CD4-positive, alpha-beta T cell treated with Interferon alpha-2 for 1 hour (primary cell): ENCODE results near the gene BZW2.
"Not testable (repeated sequence)": the region's sequence is repeated elsewhere in the genome, so short reads cannot be mapped to it uniquely, and the experiment has no call there.

Experiments
- DNase-seq, 2 donors: peaks; one replicate each; pipeline ENCODE4 v3.0.0-alpha.2; 2020 to 2022

The BZW2 gene

DNA sequence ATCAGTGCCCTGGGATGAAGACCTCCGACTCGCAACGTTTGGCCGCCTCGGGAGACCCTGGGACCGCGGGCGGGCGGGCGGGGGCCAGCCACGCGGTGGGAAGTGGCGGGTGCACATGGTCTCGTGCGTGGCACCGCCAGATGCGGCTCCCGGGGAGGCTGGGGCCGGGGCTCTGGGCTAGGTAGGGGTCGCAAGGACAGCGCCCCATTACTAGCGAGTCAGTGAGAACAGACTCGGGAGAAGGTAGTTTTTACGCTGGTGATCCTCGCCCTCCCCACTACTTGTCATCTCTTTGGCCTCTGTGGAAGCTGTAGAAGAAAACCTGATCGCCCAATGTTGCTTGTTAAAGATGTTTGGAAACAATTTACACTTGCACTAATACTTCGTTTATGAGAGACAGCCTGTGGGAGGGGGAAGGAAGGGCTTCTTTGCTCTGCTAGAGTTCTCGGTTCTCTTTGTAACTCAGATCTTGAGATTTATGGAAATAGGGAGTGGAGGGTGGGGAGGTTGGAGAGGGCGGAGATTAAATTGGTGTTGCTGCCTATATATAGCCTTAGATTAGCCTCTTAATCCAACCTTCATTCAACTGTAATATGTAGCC, 591 bp downstream of the BZW2 start:
- no peak for DNase-seq

DNA sequence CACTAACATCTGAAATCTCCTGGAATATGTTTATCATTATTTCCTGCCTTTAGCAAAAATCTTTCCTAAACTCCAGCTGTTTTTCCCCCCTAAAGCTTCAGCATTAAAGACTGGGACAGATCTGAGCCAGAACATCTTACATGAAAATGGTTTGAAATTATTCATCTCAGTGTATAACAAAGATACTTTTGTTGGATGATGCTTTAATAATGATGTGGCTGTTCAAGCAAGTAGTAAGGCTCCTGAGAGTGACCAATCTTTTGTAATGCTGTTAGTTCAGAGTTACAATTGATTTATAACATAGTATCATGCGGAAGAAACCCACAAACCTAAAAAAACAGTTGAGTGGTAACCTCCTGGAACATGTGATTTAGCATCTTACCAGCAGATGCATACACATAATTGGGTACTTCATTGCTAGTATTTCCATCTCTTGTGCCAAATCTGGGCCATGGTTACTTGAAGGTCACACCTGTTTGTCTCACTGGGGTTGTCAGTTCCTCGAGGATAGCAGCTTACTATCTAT, 1.5 kb downstream of the BZW2 start:
- DNase-seq = peak in 1 of 2 donors; percentile 9

DNA sequence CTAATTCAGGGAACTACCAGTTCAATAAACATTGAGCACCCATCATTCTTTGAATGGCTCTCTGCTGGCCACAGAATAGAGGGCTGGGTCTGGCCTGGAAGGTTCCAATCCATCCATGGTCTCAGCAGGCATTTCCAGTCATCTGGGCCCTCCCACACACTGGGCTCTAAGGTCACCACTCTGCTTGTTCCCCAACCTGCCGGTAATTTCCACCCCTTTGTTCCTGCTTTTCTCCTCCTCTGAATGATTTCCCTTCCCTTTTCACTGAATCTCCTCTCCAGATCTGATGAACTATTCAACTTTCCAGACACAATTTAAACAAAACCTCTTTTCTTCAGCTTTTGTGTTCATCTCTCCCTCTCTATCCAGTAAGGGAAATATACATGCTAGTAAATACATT, 2.6 kb downstream of the BZW2 start:
- DNase-seq = no peak

DNA sequence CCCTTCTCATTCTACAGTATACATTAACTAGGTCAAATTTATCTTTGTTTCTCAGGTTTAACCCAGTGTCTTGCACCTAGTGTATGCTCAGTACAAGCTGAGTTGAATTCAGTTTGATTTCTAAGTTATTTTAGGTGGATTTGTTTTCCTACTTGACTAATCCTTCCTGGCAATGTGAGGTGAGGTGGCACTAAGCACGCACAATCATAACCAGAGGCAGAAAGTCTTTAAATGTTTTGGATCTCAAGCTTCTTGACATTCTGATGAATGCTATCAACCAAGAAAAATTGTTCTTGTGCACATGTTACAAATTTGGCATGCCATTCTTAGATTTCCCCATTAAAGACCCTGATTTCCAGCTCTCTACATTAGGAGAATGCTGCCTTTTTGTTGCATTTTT, 3.2 kb downstream of the BZW2 start:
- no peak for DNase-seq

DNA sequence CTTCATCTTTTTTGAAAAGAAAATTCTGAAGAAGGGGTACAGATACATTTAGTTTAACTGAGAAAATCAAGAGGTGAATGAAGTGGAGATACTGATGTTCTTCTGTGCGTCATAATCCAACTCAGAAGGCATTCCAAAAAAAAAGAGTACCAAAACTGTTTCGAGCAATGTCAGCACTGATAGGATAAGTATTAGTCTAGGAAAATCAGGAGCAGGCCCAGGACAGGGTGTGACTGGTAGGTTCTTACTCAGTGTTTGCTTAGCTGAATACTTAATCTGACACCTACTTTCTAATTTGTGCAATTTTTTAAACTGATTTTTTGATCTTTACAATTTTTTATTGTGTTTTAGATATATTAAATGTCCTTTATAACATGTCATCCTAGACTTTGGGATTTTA, 4.3 kb downstream of the BZW2 start:
- DNase-seq = no peak

DNA sequence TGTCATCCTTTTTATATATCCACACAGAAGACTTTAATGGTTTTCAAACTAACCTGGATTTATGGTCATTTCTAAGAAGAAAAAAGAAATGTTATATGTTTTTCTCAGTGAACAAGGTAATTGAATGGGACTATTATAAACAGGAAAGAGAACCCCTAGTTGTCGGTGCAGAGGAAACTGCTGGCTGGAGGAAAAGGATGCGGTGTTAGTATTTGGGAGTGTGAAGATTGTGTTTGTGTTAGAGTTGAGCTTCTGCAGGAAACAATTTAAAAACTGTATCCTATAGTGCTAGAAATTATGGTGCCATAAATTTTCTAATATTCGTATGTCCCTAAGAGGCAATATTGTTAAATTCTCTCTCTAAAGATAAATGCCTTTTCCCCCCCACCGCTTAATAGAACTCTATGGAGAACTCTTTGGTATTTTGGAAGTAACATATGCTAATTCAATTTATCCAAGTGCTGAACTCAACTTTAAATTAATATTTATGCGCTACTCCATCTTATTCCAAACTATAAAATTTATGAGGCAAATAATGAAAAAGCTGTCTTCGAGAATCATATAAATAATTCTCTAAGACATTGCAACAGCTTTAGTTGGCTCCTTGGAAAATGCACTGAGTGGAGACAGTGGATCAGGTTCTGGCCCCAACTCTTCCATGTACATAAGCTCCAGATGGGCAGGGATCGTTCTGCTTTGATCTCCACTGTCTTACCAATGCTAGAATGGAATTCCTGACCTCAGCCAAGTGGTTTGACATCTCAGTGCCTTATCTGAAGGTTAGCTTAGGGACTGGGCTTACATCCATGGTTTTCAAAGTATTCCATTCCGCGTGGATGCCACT, 5.6 kb downstream of the BZW2 start:
- DNase-seq = no peak

DNA sequence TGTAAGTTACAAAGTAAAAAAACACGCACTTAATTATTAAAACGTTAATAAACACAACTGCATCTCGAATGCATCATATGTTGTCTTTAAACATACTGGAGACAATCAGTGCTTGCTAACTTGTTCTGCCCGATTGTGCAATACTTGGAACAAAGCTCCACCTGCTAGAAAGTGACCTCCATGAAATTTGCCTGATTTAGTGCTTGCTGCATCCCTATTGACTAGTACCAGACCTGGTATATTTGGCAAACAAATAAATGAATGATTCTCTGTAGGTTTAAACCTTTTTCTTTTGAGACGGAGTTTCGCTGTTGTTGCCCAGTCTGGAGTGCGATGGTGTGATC, 6.2 kb downstream of the BZW2 start:
- DNase-seq = no peak

DNA sequence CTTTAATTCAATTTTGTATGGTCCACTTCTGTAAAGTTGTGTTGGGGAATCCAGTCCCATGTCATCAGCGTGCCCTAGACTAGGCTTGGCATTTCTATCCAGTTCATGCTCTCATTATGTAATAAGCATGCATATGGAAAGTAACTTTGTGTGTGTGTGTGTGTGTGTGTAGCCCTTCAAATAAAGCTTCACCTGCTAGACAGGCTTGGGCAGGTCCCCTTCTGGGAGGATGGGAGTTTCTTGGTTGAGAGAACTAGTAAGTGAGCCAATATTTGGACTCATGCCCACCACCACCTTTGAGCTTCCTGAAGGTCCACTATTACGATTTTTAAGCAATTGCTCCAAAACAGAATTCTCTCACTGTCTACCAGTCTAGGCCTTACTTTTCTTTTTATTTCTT, 6.9 kb downstream of the BZW2 start:
- DNase-seq = no peak

DNA sequence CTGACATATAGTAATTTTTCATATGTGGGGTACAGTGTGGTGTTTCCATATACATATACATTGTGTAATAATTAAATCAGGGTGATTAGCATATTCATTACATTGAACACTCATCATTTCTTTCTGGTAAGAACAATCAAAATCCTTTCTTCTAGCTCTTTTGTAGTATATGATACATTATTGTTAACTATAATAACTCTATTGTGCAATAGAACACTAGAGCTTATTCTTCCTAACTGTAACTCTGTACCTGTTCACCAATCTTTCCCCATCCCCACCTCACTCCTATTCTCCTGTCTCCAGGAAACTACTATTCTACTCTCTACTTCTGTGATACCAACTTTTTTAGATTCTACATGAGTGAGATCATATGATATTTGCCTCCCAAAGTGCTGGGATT, 9.4 kb downstream of the BZW2 start:
- DNase-seq = no peak

DNA sequence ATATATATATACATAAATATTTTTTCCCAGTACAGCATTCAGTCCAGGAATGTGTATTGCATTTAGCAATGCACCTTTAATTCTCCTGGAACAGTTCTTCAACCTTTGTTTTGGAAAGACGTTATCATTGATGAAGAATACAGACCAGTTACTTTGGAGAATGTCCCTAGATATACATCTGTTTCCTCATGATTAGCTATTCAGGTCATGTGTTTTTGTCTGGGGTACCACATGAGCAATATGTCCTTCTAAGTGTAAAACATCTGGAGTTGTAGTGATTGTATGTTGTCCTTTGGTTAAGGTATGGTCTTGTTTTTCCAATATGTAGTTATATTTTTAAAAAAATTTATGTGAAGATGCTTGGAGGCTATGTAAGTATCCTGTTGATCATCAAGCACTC, 10.2 kb downstream of the BZW2 start:
- no peak for DNase-seq

DNA sequence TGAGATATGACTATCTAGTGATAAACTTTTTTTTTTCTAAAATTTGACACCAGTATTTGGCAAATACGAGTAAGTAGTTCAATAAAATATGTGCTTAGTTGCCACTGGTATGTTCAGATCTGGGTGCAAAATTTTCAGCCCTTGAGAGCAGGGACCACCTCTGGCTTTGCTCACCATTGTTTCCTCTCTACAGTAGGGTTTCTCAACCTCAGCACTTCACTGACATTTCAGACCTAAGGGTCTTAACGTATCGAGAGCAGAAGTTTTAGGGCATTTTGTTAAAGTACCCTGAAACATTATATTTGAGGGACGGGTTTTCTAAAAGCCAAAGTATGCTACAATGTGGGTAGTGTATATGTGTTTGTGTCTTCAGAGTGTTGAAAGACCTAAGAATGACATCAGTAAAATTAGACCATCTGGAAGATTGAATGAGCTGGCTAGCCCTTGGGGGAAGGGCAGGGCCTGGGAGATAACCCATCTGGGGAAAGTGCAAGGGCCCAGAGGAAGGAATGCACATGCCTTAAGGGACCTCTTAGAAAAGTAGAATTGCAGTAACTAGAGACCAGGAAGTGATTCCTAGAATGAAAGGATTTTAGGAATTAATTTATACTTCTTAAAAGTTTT, 11.8 kb downstream of the BZW2 start:
- no peak for DNase-seq

DNA sequence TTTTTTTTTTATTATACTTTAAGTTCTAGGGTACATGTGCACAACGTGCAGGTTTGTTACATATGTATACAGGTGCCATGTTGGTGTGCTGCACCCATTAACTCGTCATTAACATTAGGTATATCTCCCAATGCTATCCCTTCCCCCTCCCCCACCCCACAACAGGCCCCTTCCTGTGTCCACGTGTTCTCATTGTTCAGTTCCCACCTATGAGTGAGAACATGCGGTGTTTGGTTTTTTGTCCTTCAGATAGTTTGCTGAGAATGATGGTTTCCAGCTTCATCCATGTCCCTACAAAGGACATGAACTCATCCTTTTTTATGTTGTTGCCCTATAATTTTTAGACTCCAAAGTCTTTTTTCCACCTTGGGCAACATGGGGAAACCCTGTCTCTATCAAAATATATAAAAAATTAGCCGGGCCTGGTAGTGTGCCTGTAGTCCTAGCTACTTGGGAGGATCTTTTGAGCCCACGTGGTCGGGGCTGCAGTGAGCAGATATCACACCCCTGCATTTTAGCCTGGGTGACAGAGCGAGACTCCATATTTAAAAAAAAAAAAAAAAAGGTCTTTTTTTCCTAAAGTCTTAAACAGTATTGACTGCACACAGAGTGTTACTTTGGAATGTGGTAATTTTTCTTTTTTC, 14.0 kb downstream of the BZW2 start:
- DNase-seq = not testable (repeated sequence)

DNA sequence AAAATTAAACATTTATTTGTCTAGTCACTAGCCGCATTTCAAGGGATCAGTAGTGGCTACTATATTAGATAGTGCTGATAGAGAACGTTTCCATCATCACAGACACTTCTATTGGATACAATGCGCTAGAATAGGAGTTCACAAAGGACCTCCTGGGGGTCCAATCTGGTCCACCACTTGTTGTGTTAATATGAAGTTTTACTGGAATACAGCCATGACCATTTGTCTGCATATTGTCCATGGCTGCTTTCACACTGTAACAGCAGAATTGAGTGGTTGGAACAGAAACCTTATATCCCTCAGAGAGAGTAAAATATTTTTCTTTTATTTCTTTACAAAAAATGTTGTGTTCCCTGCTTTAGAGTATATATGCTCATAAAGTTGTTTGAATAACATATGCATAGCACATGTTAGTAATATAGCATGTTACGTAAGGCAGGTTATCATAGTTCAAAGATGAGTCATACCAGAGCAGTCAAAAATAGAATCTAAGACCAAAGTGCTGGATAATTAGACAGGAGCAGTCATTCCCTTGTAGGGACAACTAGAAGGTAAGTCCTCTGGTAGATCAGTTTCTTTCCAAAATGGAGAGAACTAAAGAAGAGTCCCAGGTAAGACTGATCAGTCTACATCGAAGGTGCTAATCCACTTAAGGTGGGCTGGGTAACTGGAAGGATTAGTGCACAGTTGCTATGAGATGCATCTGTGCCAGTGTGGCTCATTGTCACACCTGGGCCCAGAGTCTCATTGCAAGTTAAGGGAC, 14.9 kb downstream of the BZW2 start:
- no peak for DNase-seq

DNA sequence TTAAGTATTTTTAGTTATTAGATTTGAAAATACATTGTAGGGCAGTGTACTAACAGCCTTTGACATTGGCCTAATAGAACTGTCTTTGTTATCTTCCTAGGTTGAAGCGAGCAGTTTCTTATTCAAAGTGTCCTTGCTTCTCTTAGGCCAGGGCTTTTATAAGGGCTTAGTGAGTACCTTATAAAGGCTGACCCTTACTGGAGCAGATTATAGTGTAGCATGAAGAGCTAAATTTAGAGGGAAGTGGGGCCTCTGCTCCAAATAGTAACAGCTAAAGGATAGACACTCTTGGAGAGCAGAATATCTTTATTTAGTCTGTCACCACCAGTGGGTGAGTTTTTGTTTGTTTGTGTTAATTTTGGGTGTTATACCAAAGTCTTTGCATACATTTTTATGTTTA, 15.9 kb downstream of the BZW2 start:
- no peak for DNase-seq

DNA sequence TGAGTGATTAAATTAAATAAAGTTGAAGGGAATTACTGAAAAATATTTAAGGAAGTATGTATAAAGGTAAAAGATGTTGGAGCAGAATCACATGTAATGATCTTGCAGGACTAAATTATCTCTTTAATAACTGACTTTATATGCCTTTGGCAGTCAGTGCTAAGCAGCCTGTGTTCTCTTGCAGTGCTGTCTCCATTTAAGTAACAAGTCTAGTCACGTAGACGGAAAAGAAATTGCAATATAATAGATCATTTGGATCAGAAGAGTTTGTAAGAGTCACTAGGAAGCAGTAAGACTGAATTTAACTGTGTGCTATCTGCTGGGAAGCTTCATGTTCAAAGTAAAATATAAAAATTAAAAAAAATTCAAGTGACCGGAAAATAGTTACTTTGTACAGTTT, 21.4 kb downstream of the BZW2 start:
- DNase-seq = no peak

DNA sequence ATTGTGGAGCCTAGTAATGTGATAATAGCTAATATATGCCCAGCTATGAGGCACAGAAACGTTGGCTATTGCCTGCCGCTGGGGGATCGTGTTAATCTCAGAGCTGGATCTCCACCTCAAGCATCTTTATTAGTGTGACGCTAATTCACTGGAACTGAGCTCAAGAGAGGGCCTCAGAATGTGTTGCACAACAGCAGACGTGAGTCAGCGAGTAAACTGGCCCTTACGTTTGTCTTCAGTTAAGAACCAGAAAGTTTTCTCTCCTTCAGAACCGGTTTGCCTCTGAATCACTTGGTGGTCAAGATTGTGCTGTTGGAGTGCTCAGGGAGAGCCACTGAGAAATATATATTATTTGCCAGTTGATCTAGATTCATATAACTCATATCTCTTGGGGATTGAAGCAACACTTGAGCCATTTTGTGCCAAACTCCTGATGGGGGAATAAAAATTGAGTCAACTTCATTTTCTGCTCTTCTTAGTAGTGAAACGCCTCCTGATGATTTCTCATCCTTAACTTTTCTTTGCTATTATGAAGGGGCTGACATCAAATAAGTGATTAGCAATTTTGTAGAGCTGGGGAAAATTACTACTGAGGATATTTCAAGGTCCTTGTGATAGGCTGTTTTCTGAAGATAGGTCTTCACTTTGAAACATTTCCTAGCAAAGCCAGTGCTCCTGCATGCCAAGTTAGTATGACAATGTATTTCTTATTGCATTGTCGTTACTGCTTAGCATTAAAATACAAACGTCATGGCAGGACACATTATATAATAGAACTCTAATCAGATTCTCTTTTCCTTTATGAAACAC, 22.3 kb downstream of the BZW2 start:
- DNase-seq = peak in 1 of 2 donors; percentile 65

DNA sequence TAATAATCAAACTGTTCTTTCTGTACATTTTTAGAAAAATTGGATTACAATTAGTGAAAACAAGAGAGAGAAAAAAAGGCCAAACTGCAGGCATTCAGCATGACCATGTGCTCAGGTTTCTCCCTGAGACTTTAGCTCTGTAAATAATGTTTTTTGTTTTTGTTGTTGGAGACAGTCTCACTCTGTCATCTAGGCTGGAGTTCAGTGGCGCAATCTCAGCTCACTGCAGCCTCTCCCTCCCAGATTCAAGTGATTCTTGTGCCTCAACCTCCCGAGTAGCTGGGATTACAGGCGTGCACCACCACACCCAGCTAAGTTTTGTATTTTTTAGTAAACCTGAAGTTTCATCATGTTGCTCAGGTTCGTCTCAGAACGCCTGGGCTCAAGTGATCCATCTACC, 23.0 kb downstream of the BZW2 start:
- no peak for DNase-seq

DNA sequence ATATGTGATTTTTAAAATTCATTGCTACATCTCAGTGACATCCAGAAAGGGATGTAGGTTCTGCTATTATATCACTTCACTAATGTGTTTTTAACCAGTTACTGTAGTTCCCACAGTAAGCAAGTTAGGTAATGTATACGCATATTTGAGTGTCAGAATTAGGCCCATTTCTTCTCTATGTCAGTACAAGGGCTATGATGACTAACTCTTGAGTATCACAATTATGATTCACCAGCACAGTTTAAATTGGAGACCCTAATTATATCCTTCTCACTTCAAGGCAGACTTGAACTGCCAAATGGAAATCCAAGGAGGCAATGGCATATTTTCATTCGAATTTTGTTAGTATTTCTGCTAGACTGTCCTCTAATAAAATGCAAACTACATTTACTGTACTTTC, 23.6 kb downstream of the BZW2 start:
- DNase-seq = no peak

DNA sequence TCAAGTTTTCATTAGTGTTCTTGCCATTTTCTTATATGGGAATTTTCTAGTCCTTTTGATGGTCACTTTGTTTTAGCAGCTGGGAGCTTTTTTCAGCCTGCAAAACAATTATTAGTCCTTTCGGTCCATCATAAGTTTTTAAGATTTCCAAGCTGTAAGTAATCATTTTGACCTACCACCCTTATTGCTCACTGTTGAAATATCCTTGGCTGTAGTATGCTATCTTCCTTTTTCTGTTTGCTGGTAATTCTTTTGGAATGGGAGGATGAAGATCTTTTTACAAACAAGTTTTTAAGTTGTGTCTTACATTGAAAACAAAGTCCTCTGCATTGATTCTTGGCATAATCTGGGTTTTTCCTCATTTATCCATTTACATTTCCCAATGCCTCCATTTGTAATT, 24.0 kb downstream of the BZW2 start:
- DNase-seq = no peak

DNA sequence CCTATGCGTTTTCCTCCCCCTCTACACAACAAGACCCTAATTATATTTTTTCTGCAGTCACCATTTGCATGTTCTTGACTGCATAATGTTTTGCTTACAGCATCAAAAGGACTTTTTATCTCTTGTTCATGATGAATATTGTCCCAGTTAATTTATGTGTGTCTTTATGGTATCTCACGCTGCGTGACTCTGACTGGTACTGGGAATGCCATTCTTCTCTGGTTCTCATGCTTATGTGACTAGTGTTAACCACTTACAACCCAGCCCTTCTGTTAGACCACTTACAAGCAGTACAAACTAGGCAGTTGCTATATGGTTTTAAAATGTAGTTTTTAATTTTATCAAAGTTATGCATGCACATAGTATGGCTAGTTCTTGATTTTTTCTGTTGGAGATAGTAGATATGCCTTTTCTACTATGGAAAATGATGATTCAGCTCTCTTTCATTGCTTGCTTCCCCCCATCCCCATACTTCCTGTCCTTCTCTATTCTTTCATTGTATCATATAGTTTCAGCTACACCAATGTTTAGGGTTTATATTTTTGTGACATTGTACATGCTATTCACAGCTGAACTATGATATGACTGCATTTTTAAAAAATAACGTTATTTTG, 24.9 kb downstream of the BZW2 start:
- DNase-seq = no peak

DNA sequence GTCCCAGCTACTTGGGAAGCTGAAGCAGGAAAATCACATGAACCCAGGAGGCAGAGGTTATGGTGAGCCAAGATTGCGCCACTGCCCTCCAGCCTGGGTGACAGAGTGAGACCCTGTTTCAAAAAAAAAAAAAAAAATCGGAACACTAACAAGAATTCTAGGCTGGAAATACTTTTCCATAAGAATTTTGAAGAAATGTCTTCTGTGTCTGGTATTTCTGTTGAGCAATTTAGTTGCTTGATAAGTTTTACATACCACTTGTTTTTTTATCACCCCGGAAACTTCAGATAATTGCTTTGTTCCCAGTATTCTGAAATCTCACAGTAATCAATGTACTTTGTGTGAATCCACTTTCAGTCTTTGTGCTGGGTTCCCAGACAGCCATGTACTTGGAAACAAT, 25.8 kb downstream of the BZW2 start:
- DNase-seq = no peak

DNA sequence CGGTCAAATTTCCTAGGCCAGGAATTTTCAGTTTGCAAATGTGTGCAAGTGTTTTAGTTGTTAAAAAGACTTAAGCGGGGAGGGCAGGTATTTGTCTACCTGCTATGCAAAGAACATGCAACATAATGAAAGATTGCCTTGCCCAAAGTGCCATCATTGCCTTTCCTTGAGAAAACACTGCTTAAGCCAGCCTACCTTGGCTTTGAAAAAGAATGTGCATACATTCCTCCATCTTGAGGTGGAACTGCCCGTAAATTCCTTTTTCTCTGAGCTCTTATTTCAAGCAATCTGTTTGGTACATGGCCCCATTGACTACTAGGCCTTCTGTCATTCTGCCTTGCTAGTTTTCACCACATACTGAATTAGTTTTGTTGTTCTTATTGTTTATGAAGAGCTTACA, 29.3 kb downstream of the BZW2 start:
- no peak for DNase-seq
